ENCODE results near the gene TAF7L.
"Not testable (repeated sequence)": the region's sequence is repeated elsewhere in the genome, so short reads cannot be mapped to it uniquely, and the experiment has no call there.

TAF7L gene

GRCh38 chrX:101290957-101291603 is at the start of gene TAF7L:
Gene TAF7L, minus strand, starts transcription at chrX:101291334. Its CDS starts 3,791 bp downstream, at chrX:101287543.
- no peak for DNase-seq (ENCODE audit: low spot score)

DNA sequence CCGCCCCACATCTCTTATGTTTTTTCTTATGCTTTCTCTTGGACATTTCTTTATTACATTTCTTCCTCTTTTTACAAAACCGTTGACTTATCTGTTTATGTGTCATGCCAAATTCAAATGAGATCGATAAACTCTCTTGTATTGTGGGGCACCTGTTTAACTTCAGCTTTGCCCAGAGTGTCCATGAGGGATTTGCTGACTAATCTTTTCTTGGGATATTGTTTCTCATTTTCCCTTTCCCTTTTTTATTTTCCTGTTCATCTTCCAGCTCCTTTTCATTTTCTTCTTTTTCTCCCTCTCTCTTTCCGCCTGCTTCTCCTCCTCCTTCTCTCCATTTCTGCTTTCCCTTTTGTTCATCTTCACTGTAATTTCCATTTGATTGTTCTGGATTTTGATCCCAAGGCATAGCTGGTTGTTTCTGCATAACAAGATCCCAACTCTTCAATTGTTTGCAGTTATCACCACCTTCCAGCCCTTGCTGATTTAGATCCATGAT is 46.7 kb upstream of the TAF7L start:
- no peak for DNase-seq (ENCODE audit: low spot score)

DNA sequence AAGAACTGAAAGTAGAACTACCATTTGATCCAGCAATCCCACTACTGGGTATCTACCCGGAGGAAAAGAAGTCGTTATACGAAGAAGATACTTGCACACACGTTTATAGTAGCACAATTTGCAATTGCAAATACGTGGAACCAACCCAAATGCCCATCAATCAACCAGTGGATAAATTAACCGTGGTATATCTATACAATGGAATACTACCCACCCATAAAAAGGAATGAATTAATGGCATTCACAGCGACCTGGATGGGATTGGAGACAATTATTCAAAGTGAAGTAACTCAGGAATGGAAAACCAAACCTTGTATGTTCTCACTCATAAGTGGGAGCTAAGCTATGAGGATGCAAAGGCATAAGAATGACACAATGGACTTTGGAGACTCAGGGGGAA is 43.2 kb upstream of the TAF7L start:
- DNase-seq (ENCODE audit: low spot score) = not testable (repeated sequence)

- DNase-seq (ENCODE audit: low spot score) = not testable (repeated sequence)
Measured at GRCh38 chrX:101326600-101326999, 35.5 kb upstream of the TAF7L start.

- no peak for DNase-seq (ENCODE audit: low spot score)
Measured at GRCh38 chrX:101303790-101304189, 12.7 kb upstream of the TAF7L start.

- DNase-seq (ENCODE audit: low spot score) = not testable (repeated sequence)
Measured at GRCh38 chrX:101295603-101296002, 4.5 kb upstream of the TAF7L start.

GRCh38 chrX:101287402-101287801 is 3.7 kb downstream of the TAF7L start:
- DNase-seq (ENCODE audit: low spot score) = peak; percentile 32

DNA sequence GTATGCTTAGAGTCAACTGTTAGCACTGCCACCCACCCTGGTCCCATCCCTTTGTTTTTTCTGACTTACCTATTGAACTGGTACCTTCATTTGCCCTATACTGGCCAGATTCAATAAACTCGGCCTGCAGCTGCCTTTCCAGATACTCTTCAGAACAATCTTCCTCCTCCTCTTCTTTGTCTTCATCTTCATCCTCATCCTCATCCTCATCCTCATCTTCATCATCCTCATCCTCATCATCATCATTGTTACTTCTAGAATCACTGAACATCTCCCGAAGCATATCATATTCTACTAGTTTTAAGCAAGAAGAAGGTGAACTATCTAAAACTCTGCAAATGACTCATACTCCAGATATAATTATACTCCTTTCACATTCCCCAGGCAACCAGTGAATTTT is 14.9 kb downstream of the TAF7L start:
- DNase-seq (ENCODE audit: low spot score) = no peak

DNA sequence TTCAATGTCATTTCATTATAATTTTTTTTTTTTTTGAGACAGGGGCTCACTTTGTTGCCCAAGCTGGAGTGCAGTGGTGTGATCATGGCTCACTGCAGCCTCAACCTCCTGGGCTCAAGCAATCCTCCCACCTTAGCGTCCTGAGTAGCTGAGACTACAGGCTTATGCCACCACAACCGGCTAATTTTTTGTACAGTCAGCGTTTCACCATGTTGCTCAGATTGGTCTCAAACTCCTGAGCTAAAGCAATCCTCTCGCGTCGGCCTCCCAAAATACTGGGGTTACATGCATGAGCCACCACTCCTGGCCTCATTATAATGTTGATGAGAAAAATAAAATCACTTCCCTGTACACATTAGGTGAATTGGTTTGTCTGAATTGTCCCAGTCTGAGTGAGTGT is 16.9 kb downstream of the TAF7L start:
- no peak for DNase-seq (ENCODE audit: low spot score)

DNA sequence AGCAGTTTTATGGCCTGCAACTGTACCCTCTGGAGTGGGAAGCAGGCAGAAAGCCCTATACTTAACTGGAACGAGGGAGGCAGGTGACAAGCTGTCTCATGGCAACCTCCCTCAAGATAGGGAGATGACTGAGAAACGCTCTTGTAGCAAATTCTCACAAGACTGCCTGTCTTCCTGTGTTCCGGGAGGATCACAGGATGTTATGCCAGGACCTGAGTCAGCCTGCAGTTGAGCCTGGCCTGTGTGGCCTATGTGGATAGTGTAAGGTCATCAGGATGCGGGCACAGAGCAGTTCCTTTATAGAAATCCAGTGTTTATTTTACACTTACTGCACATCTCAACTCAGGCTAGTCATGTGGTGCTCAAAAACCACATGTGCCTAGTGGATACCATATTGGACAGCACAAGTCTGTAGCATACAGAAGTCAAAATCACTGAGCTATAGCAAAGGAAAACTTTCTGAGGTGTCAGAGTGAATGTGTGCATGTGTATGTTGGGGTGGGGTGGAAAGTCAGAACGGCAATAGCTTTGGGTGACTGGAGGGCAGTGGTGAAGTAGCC is 25.2 kb downstream of the TAF7L start:
- no peak for DNase-seq (ENCODE audit: low spot score)

DNA sequence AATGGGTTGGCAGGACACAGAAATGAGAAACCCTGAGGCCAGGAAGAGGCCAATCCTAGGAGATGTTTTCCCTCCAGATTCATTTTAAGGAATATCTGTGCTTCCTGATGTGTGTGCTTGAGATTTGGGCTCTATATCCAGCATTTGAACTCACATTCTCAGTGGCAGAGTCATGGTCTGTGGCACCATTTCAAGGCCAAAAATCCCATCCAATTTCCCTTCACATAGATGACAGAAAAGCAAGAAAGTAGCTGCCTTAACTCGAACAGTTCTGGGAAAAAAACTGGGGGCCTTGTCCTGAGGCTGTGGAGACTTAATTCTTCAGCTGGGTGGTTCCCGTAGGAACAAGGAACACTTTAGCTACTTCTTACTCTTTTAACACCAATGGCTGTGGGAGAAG is 27.4 kb downstream of the TAF7L start:
- DNase-seq (ENCODE audit: low spot score) = no peak

GRCh38 chrX:101262590-101262989 is 28.5 kb downstream of the TAF7L start:
- DNase-seq (ENCODE audit: low spot score) = no peak

- no peak for DNase-seq (ENCODE audit: low spot score)
Measured at GRCh38 chrX:101260435-101260834, 30.7 kb downstream of the TAF7L start.

GRCh38 chrX:101258259-101258581 is 32.9 kb downstream of the TAF7L start:
- no peak for DNase-seq (ENCODE audit: low spot score)

GRCh38 chrX:101257448-101258258 is 33.5 kb downstream of the TAF7L start:
- DNase-seq (ENCODE audit: low spot score) = no peak

- DNase-seq (ENCODE audit: low spot score) = no peak
Measured at GRCh38 chrX:101252634-101253033, 38.5 kb downstream of the TAF7L start.

DNA sequence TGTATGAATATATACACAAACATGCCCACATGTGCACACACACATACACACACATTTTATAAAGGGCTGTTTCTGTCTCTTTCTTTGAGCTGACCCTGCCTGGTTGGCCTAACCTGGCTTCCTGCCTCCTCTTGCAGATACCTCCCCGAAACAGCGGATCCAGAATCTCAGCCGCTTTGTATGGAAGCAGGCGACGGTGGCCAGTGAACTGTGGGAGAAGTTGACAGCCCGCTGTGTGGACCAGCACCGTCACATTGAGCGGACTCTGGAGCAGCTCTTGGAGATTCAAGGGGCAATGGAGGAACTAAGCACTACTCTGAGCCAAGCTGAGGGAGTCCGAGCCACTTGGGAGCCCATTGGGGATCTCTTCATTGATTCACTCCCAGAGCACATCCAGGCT is 49.6 kb downstream of the TAF7L start:
- DNase-seq (ENCODE audit: low spot score) = no peak

DNA sequence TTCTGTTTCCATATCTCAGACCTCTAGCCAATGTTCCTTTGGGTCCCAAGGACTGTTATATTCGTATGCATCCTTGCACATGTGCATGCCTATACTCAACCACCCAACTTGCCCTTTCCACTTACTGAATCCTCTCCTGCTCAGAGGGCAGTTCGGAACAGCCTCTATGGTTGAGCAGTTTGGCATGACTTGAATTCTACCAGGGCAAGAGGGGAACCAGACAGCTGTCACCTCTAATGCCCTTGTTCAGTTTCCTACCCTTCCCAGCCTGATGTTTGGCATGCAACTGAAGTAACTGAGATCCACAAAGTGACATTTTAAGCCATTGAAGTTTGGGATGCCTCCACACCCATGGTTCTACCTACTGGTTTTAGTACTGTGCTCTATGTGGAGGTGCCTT is 54.1 kb downstream of the TAF7L start:
- DNase-seq (ENCODE audit: low spot score) = no peak

GRCh38 chrX:101232316-101232715 is 58.8 kb downstream of the TAF7L start:
- DNase-seq (ENCODE audit: low spot score) = no peak

- DNase-seq (ENCODE audit: low spot score) = no peak
Measured at GRCh38 chrX:101231080-101231479, 60.1 kb downstream of the TAF7L start.

DNA sequence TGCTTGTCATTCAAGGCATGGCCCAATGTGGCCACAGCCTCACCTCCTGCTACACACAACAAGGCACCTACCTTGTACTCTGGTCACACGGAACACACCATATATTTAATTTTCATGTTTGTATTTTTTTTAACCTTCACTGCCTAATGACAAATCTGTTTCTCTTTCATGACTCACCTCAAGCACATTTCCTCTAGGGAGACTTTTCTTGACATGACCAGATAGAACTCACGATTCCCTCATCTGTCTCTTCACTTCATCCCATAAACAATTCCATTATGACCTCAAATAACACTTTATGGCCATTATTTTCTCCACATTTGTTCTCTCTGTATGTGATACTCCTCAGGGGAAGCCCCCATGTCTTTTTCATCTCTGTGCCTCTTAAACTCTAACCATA is 60.5 kb downstream of the TAF7L start:
- DNase-seq (ENCODE audit: low spot score) = no peak

DNA sequence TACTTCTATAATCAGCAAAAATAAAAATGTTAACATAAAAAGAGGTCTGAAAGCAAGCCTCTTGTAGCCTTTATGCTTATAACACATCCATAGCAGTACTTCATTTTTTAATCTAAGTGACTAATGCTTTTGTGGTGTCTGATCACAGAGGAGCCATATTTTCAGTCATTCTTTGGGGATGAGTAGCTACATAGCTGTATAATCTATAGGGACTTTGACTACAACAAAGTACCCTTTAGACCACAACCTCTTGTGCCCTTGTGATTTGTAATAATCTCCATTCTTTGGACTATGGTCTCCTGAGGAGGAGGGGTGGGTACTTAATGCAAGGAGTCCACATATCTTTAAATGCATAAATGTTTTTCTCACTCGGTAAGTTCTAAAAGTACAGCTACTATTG is 62.0 kb downstream of the TAF7L start:
- no peak for DNase-seq (ENCODE audit: low spot score)

DNA sequence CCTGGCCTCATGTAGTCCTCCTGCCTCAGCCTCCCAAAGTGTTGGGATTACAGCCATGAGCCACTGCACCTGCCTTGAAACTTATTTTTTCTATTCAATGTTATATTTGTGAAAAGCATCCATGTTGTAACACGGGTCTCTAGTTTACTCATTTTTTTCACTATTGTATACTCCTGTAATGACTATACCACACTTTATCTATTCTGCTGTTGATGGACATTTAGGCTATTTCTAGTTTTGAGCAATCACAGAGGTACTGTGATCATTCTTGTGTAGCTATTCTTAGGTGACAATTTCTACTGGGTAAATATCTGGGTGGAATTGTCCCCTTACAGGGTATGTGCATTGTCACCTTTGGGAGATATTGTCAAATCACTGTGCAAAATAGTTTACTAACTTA is 67.9 kb downstream of the TAF7L start:
- no peak for DNase-seq (ENCODE audit: low spot score)
